Sigmoid colon (tissue), 7 donors: ENCODE results near the gene SLC44A1. TPM values are rescaled to one million over a fixed set of nuclear protein-coding genes. Genes with fewer than 3 reads are reported as not detected.

Source experiments
- DNase-seq: peaks from one replicate; pipeline ENCODE4 v3.0.0-alpha.2; 2019
- H3K27ac ChIP-seq, 4 donors: fragments of 200-600 bp; sonication (generic); one replicate each; pipeline ENCODE4 v1.5.1; 2016 to 2019; ENCODE audit warnings: mild to moderate bottlenecking in 1 of 4
- H3K27me3 ChIP-seq, 3 donors: fragments of 200-600 bp; sonication (generic); one replicate each; pipeline ENCODE4 v1.5.1; 2019; ENCODE audit warnings: mild to moderate bottlenecking in 1 of 3
- H3K36me3 ChIP-seq, 4 donors: fragments of 200-600 bp; sonication (generic); one replicate each; pipeline ENCODE4 v1.5.1; 2016 to 2019
- H3K4me1 ChIP-seq, 4 donors: fragments of 200-600 bp; sonication (generic); one replicate each; pipeline ENCODE4 v1.5.1; 2017 to 2019
- H3K4me3 ChIP-seq, 4 donors: fragments of 200-600 bp; sonication (generic); one replicate each; pipeline ENCODE4 v1.5.1; 2017 to 2019; ENCODE audit warnings: mild to moderate bottlenecking in 2 of 4, moderate library complexity in 1 of 4
- H3K9me3 ChIP-seq, 4 donors: fragments of 200-600 bp in 3 of 4; sonication (generic) in 3 of 4; one replicate each; pipeline versions ENCODE4 v1.5.1 to v1.6.1; 2013 to 2019
- EP300 ChIP-seq, 4 donors: sonication (generic); formaldehyde crosslinking; IDR thresholded peaks; one replicate each; pipeline ENCODE4 v1.6.1; 2017; ENCODE audit warnings: antibody characterized with exemption in 4 of 4
- POLR2A ChIP-seq, 2 donors: fragments of 450-650 bp; IDR thresholded peaks; one replicate each; pipeline ENCODE4 v1.6.1; 2016; ENCODE audit warnings: antibody characterized with exemption in 2 of 2, mild to moderate bottlenecking in 2 of 2, moderate library complexity in 2 of 2
- POLR2AphosphoS5 ChIP-seq, 4 donors: sonication (generic); formaldehyde crosslinking; IDR thresholded peaks; one replicate each; pipeline ENCODE4 v1.6.1; 2017; ENCODE audit warnings: antibody characterized with exemption in 4 of 4
- WGBS, 2 donors: extraction: QIAGEN DNeasy Blood & Tissue Kit; methylation state at CpG; one replicate each; pipeline ENCODE4 v1.1.7; 2013; 5-methylcytosine and 5-hydroxymethylcytosine counted together
- intact Hi-C: fragments of 100-400 bp; cut with DNase I; formaldehyde crosslinking; loops from one replicate; pipeline ENCODE4 v1.15.1; 2023
- polyA plus RNA-seq, 3 donors: library from polyadenylated mRNA; stranded (reverse); fragments of 200-250 nt; gene quantifications; one replicate each; pipeline ENCODE4 v1.2.3, GENCODE V29; 2013
- total RNA-seq, 4 donors: library from RNA; depleted of rRNA; stranded (reverse); fragments of >200 nt; gene quantifications; one replicate each; pipeline ENCODE4 v1.1.0, GENCODE V29; 2016
- TF ChIP-seq, protein P1 (sequence below), 4 experiments: fragments of 450-650 bp in 3 of 4; fragments of 200-600 bp in 1 of 4; IDR thresholded peaks; one replicate each; pipeline ENCODE4 v1.5.1; 2016 to 2019; ENCODE audit warnings: antibody characterized with exemption in 4 of 4, mild to moderate bottlenecking in 3 of 4, moderate library complexity in 2 of 4
- donor health status: healthy with polysubstance abuse.
- donor health status: Bipolar disorder and iron deficiency.
- donor health status: healthy.

The SLC44A1 gene
- total and polyA plus RNA-seq, 7 donors = 11.4 to 35.4 (median 25.2) TPM

DNA sequence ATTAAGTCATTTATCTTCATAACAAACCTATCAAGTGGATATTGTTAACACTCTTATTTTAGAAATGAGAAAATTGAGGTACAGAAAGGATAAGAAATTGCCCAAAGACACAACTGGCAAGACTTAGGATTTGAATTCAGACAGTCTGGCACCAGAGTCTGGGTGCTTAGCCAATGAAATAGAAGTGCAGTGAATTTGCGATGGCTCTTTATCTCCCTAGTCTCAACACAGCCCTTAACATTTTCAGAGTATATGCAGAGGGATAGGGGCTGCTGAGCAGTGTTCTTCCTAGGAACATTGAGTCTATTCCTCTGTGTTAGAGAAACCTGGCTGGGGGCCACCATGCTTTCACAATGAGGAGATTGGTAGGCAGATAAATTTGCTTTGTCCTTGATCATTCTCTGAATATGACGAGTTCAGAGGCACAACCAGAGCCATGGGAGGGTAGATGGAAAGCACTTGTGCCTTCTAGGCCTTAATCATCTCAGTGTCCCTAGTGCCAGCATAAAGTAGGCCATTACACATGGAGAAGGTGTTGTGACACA is 197.2 kb downstream of the SLC44A1 start:
- intact Hi-C loops = no loop called here
- H3K9me3 ChIP-seq = no peaks in the 10 kb centered on the region
- 89 to 96% methylated on average over 2 of the region's 2 CpGs for WGBS, 2 donors

DNA sequence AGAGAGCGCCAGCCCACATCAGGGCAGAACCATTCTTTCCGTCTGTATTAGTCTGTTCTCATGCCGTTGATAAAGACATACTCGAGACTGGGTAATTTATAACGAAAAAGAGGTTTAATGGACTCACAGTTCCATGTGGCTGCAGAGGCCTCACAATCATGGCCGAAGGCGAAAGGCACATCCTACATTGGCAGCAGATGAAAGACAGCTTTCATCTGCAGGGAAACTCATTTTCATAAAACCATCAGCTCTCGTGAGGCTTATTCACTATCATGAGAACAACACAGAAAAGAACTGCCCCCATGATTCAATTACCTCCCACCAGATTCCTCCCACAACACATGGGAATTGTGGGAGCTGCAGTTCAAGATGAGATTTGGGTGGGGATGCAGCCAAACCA is 198.7 kb downstream of the SLC44A1 start:
- Histone ChIP-seq H3K36me3 (no peaks in the 10 kb centered on the region), H3K27me3 (no peaks in the 10 kb centered on the region), H3K9me3 (no peaks in the 10 kb centered on the region), H3K4me1 (no peaks in the 10 kb centered on the region), H3K27ac (no peak overlapping the region), H3K4me3 (no peak overlapping the region)
- TF ChIP-seq POLR2AphosphoS5 (IDR thresholded peaks at IDR 0.05) (no peak), EP300 (IDR thresholded peaks at IDR 0.05) (no peak), POLR2A (IDR thresholded peaks at IDR 0.05) (no peak)
- TF ChIP-seq, protein P1, sequence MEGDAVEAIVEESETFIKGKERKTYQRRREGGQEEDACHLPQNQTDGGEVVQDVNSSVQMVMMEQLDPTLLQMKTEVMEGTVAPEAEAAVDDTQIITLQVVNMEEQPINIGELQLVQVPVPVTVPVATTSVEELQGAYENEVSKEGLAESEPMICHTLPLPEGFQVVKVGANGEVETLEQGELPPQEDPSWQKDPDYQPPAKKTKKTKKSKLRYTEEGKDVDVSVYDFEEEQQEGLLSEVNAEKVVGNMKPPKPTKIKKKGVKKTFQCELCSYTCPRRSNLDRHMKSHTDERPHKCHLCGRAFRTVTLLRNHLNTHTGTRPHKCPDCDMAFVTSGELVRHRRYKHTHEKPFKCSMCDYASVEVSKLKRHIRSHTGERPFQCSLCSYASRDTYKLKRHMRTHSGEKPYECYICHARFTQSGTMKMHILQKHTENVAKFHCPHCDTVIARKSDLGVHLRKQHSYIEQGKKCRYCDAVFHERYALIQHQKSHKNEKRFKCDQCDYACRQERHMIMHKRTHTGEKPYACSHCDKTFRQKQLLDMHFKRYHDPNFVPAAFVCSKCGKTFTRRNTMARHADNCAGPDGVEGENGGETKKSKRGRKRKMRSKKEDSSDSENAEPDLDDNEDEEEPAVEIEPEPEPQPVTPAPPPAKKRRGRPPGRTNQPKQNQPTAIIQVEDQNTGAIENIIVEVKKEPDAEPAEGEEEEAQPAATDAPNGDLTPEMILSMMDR (IDR thresholded peaks at IDR 0.05) = no peak
- intact Hi-C loops = no loop called here
- 95% methylated on average over 8 of the region's 8 CpGs for WGBS, 2 donors
- no peak for DNase-seq

More for the DNA sequence above, 197.2 kb downstream of the SLC44A1 start:
- DNase-seq = no peak
- Histone ChIP-seq H3K27me3 (no peaks in the 10 kb centered on the region), H3K4me3 (no peak overlapping the region), H3K4me1 (no peaks in the 10 kb centered on the region), H3K36me3 (no peaks in the 10 kb centered on the region), H3K27ac (no peak overlapping the region)
- no peak for TF ChIP-seq POLR2A (IDR thresholded peaks at IDR 0.05)

DNA sequence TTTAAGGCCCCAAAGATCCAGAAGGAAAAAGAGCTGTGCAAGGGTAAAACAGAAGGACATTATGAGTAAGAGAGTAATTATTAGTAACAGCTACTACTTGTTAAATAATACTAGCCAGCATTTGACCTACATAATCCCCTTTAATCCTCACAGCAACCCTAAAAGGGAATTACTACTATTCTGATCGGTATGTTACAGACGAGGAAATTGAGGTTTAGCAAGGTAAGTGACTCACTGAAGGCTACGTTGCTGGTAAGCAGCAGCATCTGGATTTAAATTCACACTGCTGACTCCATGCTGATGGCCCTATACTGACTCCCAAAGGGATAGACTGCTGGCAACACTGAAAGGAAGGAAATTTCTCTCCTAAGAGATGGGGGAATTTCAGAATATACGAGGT is 199.7 kb downstream of the SLC44A1 start:
- H3K27ac ChIP-seq = no peak overlapping the region
- no peak for TF ChIP-seq POLR2A (IDR thresholded peaks at IDR 0.05)
- TF ChIP-seq, protein P1 (IDR thresholded peaks at IDR 0.05) = no peak
- TF ChIP-seq POLR2AphosphoS5 (IDR thresholded peaks at IDR 0.05) = no peak
- TF ChIP-seq EP300 (IDR thresholded peaks at IDR 0.05) = no peak
- H3K4me3 ChIP-seq = no peak overlapping the region
- no peaks in the 10 kb centered on the region for H3K36me3 ChIP-seq
- H3K4me1 ChIP-seq = peaks cover 0 to 7% (median 7%) of the 10 kb centered on the region in 4 donors
- H3K27me3 ChIP-seq = no peaks in the 10 kb centered on the region
- DNase-seq = no peak
- intact Hi-C loops = no loop called here
- no peaks in the 10 kb centered on the region for H3K9me3 ChIP-seq
- WGBS, 2 donors = 74 to 75% methylated on average over 4 of the region's 4 CpGs

DNA sequence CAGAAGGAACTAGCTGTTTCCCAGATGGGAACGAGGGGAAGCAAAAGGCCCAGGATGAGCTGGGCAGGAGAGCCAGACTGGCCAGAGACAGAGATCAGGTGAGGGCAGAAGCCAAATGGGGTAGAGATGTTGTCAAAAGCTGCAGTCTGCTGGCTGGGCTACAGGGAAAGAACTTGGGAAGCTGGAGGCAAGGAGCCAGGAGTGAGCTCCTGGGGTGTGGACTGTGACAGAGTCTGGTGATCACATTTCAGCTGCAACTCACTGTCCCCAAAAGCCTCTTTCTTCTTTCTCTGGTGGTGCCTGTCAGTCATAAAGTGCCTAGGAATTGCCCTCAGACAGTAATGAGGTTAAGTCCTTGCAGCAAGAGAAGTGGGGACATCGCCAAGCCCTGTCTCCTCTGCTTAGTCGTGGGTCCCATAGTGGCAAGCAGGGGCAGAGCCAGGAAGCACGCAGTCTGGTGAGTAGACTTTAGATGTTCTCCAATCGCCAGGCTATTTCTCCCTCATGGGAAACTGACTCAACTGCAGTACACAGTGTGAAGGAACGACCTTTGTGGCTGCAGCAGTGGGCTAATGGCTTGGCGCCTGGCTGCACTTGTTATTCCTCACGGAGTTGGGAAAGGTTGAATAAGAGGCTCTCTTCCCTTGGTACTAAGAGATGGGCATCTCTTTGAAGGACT is 200.9 kb downstream of the SLC44A1 start:
- H3K4me3 ChIP-seq = no peak overlapping the region
- TF ChIP-seq, protein P1 (IDR thresholded peaks at IDR 0.05) = no peak
- TF ChIP-seq EP300 (IDR thresholded peaks at IDR 0.05) (no peak), POLR2A (IDR thresholded peaks at IDR 0.05) (no peak), POLR2AphosphoS5 (IDR thresholded peaks at IDR 0.05) (no peak)
- no peaks in the 10 kb centered on the region for H3K9me3 ChIP-seq
- intact Hi-C loops = no loop called here
- no peaks in the 10 kb centered on the region for H3K27me3 ChIP-seq
- no peak for DNase-seq
- H3K36me3 ChIP-seq = no peaks in the 10 kb centered on the region
- H3K27ac ChIP-seq = no peak overlapping the region
- WGBS, 2 donors = 81 to 82% methylated on average over 8 of the region's 8 CpGs
- H3K4me1 ChIP-seq = peaks cover 0 to 16% (median 12%) of the 10 kb centered on the region in 4 donors

DNA sequence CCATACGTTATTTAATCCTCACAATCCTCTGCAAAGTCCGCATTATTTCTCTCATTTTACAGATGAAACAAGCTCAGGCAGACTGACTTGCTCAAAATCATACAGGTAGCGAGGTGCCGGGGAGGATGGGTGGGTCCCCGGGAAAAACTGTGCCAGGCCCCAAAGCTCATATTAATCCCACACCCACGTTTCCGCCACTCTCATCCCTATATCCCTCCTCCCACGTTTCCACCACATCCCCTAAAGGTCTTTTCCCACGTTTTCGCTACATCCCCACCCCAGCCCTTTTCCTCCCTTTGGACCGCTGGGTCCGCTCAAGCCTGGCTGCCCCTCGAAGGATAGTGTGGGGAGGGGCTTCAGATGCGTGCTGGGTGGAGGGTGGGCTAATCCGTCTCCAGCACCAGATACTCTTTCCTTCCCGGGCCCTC is 202.9 kb downstream of the SLC44A1 start:
- H3K27me3 ChIP-seq = no peaks in the 10 kb centered on the region
- peak overlapping the region; percentile 77 to 86 (median 82) for H3K27ac ChIP-seq
- H3K4me1 ChIP-seq = peaks cover 0 to 23% (median 15%) of the 10 kb centered on the region in 4 donors
- 28 to 34% methylated on average over 16 of the region's 16 CpGs for WGBS, 2 donors
- H3K4me3 ChIP-seq = peak overlapping the region; percentile 88 to 97 (median 92)
- H3K9me3 ChIP-seq = no peaks in the 10 kb centered on the region
- TF ChIP-seq EP300 (IDR thresholded peaks at IDR 0.05) = no peak
- TF ChIP-seq POLR2A (IDR thresholded peaks at IDR 0.05) = no peak
- TF ChIP-seq POLR2AphosphoS5 (IDR thresholded peaks at IDR 0.05) = no peak
- TF ChIP-seq, protein P1 (IDR thresholded peaks at IDR 0.05) = no peak
- DNase-seq = no peak
- no peaks in the 10 kb centered on the region for H3K36me3 ChIP-seq
- intact Hi-C loops = no loop called here
